NCI-H2171 (cell line): ENCODE results near the gene TRIML2.
"Not testable (repeated sequence)": the region's sequence is repeated elsewhere in the genome, so short reads cannot be mapped to it uniquely, and the experiment has no call there.

Experiments
- DNase-seq: peaks from one replicate; lab custom pipeline; 2025; lab: John Stamatoyannopoulos, UW

Gene TRIML2

DNA sequence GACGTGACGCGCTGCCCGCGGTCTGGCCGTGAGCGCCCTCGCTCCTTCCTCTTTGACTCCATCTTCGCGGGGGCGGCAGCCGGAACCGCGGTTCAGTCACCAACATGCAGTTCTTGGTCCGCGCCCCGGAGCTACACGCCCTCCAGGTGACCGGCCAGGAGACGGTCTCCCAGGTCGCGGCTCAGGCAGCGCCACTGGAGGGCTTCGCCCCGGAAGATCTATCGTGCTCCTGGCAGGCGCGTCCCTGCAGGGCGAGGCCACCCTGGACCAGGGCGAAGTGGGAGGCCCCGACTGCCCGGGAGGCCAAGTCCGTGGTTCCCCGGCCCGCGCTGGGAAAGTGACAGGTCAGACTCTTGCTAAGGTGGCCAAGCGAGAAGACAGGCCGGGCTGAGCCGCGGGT lies 2.9 kb downstream of the TRIML2 start:
- DNase-seq = no peak

DNA sequence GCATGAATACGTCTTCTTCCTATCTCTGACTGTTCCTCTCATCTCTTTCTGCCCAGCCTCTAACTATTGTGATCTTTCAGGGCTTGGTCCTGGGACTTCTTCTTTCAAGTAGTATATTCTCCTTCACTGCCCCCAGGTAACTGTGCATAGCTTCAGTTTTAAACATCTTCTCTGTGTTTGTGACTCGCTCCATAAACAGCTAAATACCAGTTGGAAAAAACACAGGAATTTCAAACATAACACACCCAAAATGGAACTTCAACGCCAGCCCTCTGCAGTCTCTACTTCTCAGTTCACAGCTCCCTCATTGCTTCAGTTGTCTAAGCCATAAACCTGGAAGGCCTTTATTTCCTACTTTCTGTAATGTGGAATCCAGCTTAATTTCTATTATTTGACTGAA lies 16.6 kb downstream of the TRIML2 start:
- no peak for DNase-seq

GRCh38 chr4:188086858-188087257 lies 22.5 kb downstream of the TRIML2 start:
- no peak for DNase-seq

DNA sequence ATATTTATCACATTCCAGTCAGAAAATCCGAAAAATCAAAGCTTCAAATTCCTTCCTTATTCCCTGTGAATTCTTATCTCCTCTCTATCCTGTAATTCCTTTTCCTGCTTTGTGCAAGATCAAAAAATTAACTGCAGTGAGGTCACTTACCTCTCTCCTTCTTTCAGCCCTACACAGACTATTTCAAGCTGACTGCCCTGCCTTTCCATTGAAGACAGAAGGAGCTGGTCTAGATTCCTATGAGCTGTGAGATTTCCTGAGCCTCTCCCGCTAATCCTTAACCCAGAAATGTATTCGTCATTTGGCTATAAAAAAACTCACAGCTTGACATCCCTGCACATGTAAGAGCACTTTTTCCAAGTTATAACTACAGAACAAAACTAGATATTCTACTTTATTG lies 26.6 kb downstream of the TRIML2 start:
- DNase-seq = no peak

GRCh38 chr4:188078116-188078515 lies 31.3 kb downstream of the TRIML2 start:
- no peak for DNase-seq

DNA sequence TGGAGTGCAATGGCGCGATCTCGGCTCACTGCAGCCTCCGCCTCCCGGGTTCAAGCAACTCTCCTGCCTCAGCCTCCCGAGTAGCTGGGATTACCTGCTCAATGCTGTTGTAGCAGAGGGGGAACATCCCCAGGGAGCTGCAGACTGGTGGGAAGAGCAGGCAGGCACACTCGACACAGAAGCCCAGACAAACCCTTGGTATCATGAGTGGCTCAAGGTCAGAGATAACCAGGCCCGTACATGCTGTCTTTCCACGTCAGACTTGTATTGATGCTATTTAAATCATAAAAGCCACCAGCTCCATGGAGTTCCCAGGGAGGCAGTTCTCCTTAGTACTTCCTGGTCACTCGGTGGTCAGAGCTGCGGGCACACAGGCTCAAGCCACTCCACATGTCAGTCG lies 33.2 kb downstream of the TRIML2 start:
- no peak for DNase-seq

DNA sequence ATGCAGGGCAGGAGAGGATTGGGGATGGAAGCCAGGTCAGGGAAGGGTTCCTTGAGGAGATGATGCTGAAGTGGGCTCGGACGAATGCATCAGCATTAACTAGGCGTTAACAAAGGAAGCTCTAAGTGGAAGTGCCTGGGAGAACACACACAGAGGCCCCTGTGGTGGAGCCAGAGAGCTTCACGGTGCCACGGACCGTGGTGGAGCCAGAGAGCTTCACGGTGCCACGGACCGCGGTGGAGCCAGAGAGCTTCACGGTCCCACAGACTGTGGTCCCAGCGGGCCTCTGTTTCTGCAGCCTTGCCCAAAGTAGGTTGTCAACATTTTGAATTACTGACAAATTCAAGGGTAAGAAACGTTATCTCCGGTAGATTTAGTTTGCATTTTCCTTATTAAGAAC lies 48.3 kb downstream of the TRIML2 start:
- no peak for DNase-seq

- DNase-seq = no peak
These were observed 56.1 kb downstream of the TRIML2 start for GRCh38 chr4:188053302-188053701.

- DNase-seq = no peak
These were observed 62.7 kb downstream of the TRIML2 start for GRCh38 chr4:188046657-188047056.

- not testable (repeated sequence) for DNase-seq
These were observed 63.9 kb downstream of the TRIML2 start for GRCh38 chr4:188045461-188045860.

DNA sequence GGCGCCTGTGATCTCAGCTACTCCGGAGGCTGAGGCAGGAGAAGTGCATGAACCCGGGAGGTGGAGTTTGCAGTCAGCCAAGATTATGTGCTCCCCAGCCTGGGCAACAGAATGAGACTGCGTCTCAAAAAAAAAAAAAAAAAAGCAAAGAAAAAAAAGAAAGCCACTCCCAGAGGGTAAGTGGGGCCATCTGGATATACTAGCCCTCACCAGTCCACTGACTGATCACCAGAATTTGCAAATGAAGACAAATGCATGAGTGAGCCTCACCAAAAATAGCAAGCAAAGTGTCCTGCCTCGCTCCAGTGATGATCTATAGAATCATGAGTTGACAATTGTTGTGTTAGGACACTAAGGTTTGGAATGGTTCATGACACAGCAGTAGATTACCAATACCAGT lies 66.2 kb downstream of the TRIML2 start:
- DNase-seq = no peak

GRCh38 chr4:188042191-188042590 lies 67.2 kb downstream of the TRIML2 start:
- no peak for DNase-seq

DNA sequence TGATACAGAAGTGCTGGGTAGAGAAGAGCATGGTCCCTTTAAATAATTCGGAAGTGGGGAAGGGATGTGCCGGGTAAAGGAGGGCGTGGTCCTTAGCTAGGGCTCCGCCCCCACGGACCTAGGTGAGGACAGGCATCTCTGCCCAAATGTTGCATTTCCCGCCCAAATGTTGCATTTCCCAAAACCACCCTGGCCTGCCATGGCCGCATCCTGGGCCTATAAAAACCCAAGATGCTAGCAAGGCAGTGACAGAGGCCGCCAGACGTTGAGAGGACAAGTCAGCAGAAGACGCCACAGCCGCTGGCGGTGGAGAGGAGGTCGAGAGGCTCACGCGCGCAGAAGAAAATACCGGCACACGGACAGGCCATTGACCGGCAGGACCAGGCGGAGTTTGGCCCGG lies 67.7 kb downstream of the TRIML2 start:
- no peak for DNase-seq
